Choroid plexus epithelial cell (primary cell): Measurements from ENCODE around the gene EXOC6.

Experiments used
- DNase-seq: peaks from one replicate; pipeline ENCODE4 v3.0.0-alpha.2; 2010; ENCODE audit warnings: low read depth
- H3K4me3 ChIP-seq: 2 replicates; pipeline ENCODE4 v1.5.1; 2011; ENCODE audit warnings: low read depth, mild to moderate bottlenecking, control low read depth, low read length, moderate library complexity
- TF ChIP-seq, protein P1 (sequence below): conservative IDR thresholded peaks from 2 replicates; pipeline ENCODE4 v1.5.1; 2011; ENCODE audit warnings: low read depth, mild to moderate bottlenecking, control low read depth, inconsistent platforms, low read length, moderate library complexity

Gene EXOC6

DNA sequence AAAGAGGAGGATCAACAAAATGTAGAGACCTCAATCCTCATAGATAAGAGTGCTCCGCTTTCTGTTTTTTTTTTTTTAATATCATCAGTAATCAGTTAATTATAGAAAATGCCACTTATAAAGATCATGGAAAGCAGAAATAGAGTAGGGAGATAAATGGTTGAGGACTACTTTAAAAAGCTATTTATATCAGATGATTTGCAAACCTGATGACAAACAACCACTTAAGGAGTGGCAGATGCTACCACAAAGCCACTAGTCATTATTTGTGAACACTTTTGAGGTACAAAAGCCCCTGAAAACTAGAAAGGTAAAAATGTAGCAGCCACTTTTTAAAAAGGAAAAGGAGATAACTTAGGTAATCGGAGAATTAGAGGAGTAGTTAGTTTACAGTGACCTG lies 113.3 kb downstream of the EXOC6 start:
- TF ChIP-seq, protein P1, sequence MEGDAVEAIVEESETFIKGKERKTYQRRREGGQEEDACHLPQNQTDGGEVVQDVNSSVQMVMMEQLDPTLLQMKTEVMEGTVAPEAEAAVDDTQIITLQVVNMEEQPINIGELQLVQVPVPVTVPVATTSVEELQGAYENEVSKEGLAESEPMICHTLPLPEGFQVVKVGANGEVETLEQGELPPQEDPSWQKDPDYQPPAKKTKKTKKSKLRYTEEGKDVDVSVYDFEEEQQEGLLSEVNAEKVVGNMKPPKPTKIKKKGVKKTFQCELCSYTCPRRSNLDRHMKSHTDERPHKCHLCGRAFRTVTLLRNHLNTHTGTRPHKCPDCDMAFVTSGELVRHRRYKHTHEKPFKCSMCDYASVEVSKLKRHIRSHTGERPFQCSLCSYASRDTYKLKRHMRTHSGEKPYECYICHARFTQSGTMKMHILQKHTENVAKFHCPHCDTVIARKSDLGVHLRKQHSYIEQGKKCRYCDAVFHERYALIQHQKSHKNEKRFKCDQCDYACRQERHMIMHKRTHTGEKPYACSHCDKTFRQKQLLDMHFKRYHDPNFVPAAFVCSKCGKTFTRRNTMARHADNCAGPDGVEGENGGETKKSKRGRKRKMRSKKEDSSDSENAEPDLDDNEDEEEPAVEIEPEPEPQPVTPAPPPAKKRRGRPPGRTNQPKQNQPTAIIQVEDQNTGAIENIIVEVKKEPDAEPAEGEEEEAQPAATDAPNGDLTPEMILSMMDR = no peak
- DNase-seq = no peak
- no peak overlapping the region for H3K4me3 ChIP-seq

DNA sequence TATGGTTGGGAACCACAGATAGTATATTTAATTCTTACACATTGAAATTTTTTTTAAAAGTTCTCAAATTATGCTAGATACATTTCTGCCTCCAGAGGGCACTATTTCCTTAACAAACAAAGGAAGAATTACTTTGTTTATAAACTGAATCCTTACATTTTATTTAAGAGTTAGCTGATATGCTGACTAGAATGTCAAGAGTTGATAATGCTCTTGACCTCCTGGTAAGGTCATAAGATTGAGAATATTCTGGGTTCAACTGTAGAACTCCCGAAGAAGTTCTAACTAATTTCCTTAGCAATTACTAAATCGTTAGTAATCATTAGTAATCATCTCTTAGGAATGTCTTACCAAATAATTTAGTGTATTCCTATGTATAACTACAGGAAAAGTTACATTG lies 117.0 kb downstream of the EXOC6 start:
- TF ChIP-seq, protein P1 = peak; percentile 57
- peak overlapping the region; percentile 20 for H3K4me3 ChIP-seq
- peak; percentile 74 for DNase-seq

DNA sequence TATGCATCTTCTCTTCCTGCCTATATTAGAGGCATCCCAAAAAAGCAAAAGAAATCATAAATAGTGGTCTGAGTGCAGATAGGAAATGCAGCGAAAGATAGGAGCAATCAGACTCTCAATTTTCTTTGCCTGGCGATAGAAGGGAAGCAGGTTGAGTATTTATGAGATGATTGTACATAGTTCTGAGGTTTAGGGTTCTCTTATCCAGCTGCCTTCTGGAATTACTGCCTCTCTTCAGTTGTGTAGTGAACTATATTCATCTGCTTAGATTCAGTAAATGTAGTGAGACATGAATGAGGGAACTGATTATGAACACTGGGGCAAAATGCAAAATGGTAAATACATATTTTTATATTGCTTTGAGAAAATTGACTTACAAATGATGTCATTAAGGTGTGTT lies 119.3 kb downstream of the EXOC6 start:
- TF ChIP-seq, protein P1 = no peak
- H3K4me3 ChIP-seq = no peak overlapping the region
- DNase-seq = no peak

GRCh38 chr10:92969151-92969550 lies 120.8 kb downstream of the EXOC6 start:
- no peak overlapping the region for H3K4me3 ChIP-seq
- TF ChIP-seq, protein P1 = no peak
- DNase-seq = no peak

GRCh38 chr10:92970301-92971070 lies 122.2 kb downstream of the EXOC6 start:
- no peak overlapping the region for H3K4me3 ChIP-seq
- DNase-seq = peak; percentile 9

GRCh38 chr10:92972066-92972870 lies 123.9 kb downstream of the EXOC6 start:
- TF ChIP-seq, protein P1 = no peak
- peak overlapping the region; percentile 36 for H3K4me3 ChIP-seq
- peak; percentile 87 for DNase-seq

More at GRCh38 chr10:92970301-92971070, 122.2 kb downstream of the EXOC6 start:
- TF ChIP-seq, protein P1 = no peak
